GM21515 (cell line): ENCODE measurements around the gene IL18RAP.

Source experiments
- ATAC-seq: cut with Tn5 transposase; IDR thresholded peaks from one replicate; pipeline ENCODE4 v1.9.1; 2021; ENCODE audit not compliant: unreplicated experiment

Gene IL18RAP

DNA sequence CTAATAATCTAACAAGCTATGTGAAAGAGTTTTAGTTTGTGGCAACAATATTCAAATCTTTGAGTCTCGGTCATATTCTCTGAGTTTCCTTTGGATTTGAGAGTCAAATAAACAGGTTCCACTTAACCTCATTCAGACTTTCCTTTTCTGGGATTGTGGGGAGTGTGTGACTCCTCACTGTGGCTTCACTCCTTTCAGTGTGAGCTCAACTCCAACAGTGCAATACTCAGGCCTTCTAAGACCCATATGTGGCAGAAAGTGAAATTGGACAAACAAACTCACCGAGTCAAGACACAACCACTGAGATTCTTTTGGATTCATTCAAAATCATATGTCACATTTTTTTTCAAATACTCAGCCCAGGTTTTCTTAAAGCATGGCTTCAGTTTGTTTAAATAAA is 75.5 kb downstream of the IL18RAP start:
- no peak for ATAC-seq

DNA sequence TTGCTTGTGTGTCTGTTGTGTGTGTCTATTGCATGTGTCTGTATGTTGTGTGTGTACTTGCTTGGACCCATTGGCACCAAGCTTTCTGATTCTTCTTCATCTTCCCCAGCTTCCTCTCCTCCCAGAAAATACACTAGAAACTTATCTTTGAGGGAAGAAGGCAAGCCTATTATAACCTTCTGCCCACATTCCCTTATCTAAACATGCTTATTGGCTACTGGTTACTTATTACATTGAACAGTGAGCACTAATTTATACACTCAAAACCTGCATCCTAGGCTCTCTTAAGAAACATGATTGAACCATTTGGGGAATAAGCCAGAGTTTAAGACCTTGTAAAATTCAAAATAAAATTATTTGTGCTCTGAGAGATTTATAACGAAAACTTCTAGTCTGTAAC is 76.6 kb downstream of the IL18RAP start:
- ATAC-seq, result no peak
